BJ (cell line): ENCODE data around the gene C1orf159. TPM values are rescaled to one million over a fixed set of nuclear protein-coding genes. Genes with fewer than 3 reads are reported as not detected.

Experiments used
- CTCF ChIA-PET: fragments of 350-600 bp; formaldehyde crosslinking; extraction: SDS; loops from one replicate; lab custom pipeline; 2021; ENCODE audit warnings: antibody characterized with exemption, inconsistent platforms; lab: Yijun Ruan, JAX
- POLR2A ChIA-PET: fragments of 300-600 bp; sonication (Branson Sonifier 250); formaldehyde crosslinking; extraction: SDS; loops from one replicate; lab custom pipeline; 2021; ENCODE audit warnings: antibody characterized with exemption; lab: Charles Lee
- DNase-seq: peaks from one replicate; pipeline ENCODE4 v3.0.0-alpha.2; 2011; ENCODE audit warnings: low read depth
- H3K27me3 ChIP-seq: 2 replicates; pipeline ENCODE4 v1.6.0; 2011; ENCODE audit warnings: low read length; ENCODE audit not compliant: control insufficient read depth, insufficient read depth
- H3K36me3 ChIP-seq: 2 replicates; pipeline ENCODE4 v1.5.1; 2011; ENCODE audit warnings: low read length; ENCODE audit not compliant: control insufficient read depth, insufficient read depth
- H3K4me3 ChIP-seq: 2 replicates; pipeline ENCODE4 v1.5.1; 2011; ENCODE audit warnings: low read depth, mild to moderate bottlenecking, control low read depth, low read length
- CTCF ChIP-seq: IDR thresholded peaks from 2 replicates; pipeline ENCODE4 v1.5.1; 2011; ENCODE audit warnings: low read depth, mild to moderate bottlenecking, control low read depth, inconsistent platforms, low read length, moderate library complexity; ENCODE audit not compliant: insufficient read depth
- polyA plus RNA-seq: library from polyadenylated mRNA; depleted of rRNA; stranded (reverse); fragments of >200 nt; gene quantifications from 2 replicates; pipeline ENCODE4 v1.2.3, GENCODE V29; 2011

C1orf159 gene
- polyA plus RNA-seq, 1 experiment: 8.9 TPM

GRCh38 chr1:1146026-1146425 lies 30.1 kb upstream of the C1orf159 start:
- no peak for TF ChIP-seq CTCF
- ChIA-PET POLR2A (no interaction called here), CTCF (interaction anchor here (0.6 kb wide), 1 partner anchor 12 kb away, joined by 3 read pairs; no protein-coding TSS in a partner anchor)
- DNase-seq: no peak
- Histone ChIP-seq H3K27me3 (peaks cover 1% of the 10 kb centered on the region; the same call in 1 of the 2 replicates), H3K36me3 (no peaks in the 10 kb centered on the region), H3K4me3 (no peak overlapping the region)

GRCh38 chr1:1145547-1145914 lies 29.6 kb upstream of the C1orf159 start:
- ChIA-PET POLR2A (no interaction called here), CTCF (no interaction called here)
- no peak for TF ChIP-seq CTCF
- H3K36me3 ChIP-seq: no peaks in the 10 kb centered on the region
- peaks cover 1% of the 10 kb centered on the region; the same call in 1 of the 2 replicates for H3K27me3 ChIP-seq
- no peak for DNase-seq
- no peak overlapping the region for H3K4me3 ChIP-seq

- H3K36me3 ChIP-seq: no peaks in the 10 kb centered on the region
- H3K27me3 ChIP-seq: peaks cover 1% of the 10 kb centered on the region; the same call in 1 of the 2 replicates
- H3K4me3 ChIP-seq: no peak overlapping the region
- DNase-seq: no peak
- POLR2A ChIA-PET: no interaction called here
- CTCF ChIA-PET: no interaction called here
- TF ChIP-seq CTCF: no peak
Measured at GRCh38 chr1:1144843-1145546, 29.1 kb upstream of the C1orf159 start.

- H3K27me3 ChIP-seq: peaks cover 1% of the 10 kb centered on the region; the same call in 1 of the 2 replicates
- H3K36me3 ChIP-seq: no peaks in the 10 kb centered on the region
- no peak overlapping the region for H3K4me3 ChIP-seq
- CTCF ChIA-PET: no interaction called here
- no peak for TF ChIP-seq CTCF
- POLR2A ChIA-PET: no interaction called here
- DNase-seq: no peak
Measured at GRCh38 chr1:1144122-1144842, 28.4 kb upstream of the C1orf159 start.

- CTCF ChIA-PET: no interaction called here
- no peak for DNase-seq
Measured at GRCh38 chr1:1143636-1144035, 27.7 kb upstream of the C1orf159 start.

More at GRCh38 chr1:1143636-1144035, 27.7 kb upstream of the C1orf159 start:
- POLR2A ChIA-PET: no interaction called here
- peaks cover 1% of the 10 kb centered on the region; the same call in 1 of the 2 replicates for H3K27me3 ChIP-seq
- no peak for TF ChIP-seq CTCF
- no peak overlapping the region for H3K4me3 ChIP-seq
- H3K36me3 ChIP-seq: no peaks in the 10 kb centered on the region
